GM23248 (cell line): ENCODE results near the gene FSD1L. TPM values are rescaled to one million over a fixed set of nuclear protein-coding genes. Genes with fewer than 3 reads are reported as not detected.

Source experiments
- DNase-seq: peaks from one replicate; pipeline ENCODE4 v3.0.0-alpha.2; 2015
- H2AFZ ChIP-seq: fragments of 200-600 bp; sonication (generic); 2 replicates; pipeline ENCODE4 v1.6.1; 2016; ENCODE audit warnings: antibody characterized with exemption
- H3F3A ChIP-seq: fragments of 200-600 bp; sonication (generic); 2 replicates; pipeline ENCODE4 v1.6.1; 2016; ENCODE audit warnings: mild to moderate bottlenecking, antibody characterized with exemption, mixed run types; ENCODE audit not compliant: insufficient read depth
- H3K27ac ChIP-seq: fragments of 200-600 bp; sonication (generic); 2 replicates; pipeline ENCODE4 v1.5.1; 2016; ENCODE audit warnings: mild to moderate bottlenecking
- H3K27me3 ChIP-seq: fragments of 200-600 bp; sonication (generic); replicated peaks from 2 replicates; pipeline ENCODE4 v1.6.1; 2016; ENCODE audit warnings: mild to moderate bottlenecking; ENCODE audit not compliant: insufficient read depth
- H3K36me3 ChIP-seq: fragments of 200-600 bp; sonication (generic); 2 replicates; pipeline ENCODE4 v1.6.1; 2016; ENCODE audit warnings: low read depth, mild to moderate bottlenecking
- H3K4me1 ChIP-seq: fragments of 200-600 bp; sonication (generic); 2 replicates; pipeline ENCODE4 v1.6.1; 2016; ENCODE audit warnings: mild to moderate bottlenecking; ENCODE audit not compliant: insufficient read depth
- H3K4me2 ChIP-seq: fragments of 200-600 bp; sonication (generic); one replicate; pipeline ENCODE4 v1.6.1; 2016; ENCODE audit warnings: mild to moderate bottlenecking; ENCODE audit not compliant: unreplicated experiment
- H3K4me3 ChIP-seq: fragments of 200-600 bp; sonication (generic); 2 replicates; pipeline ENCODE4 v1.5.1; 2016; ENCODE audit warnings: mild to moderate bottlenecking
- H3K79me2 ChIP-seq: fragments of 200-600 bp; sonication (generic); 2 replicates; pipeline ENCODE4 v1.6.1; 2016; ENCODE audit warnings: mild to moderate bottlenecking; ENCODE audit not compliant: insufficient read depth
- H3K9ac ChIP-seq: fragments of 200-600 bp; sonication (generic); 2 replicates; pipeline ENCODE4 v1.6.1; 2016; ENCODE audit warnings: mild to moderate bottlenecking
- H3K9me2 ChIP-seq: fragments of 200-600 bp; sonication (generic); 2 replicates; pipeline ENCODE4 v1.6.1; 2016; ENCODE audit warnings: mixed run types, mild to moderate bottlenecking, moderate library complexity; ENCODE audit not compliant: insufficient read depth
- H3K9me3 ChIP-seq: fragments of 200-600 bp; sonication (generic); one replicate; pipeline ENCODE4 v1.6.1; 2017; ENCODE audit warnings: low read depth
- H4K20me1 ChIP-seq: fragments of 200-600 bp; sonication (generic); 2 replicates; pipeline ENCODE4 v1.6.0; 2016; ENCODE audit not compliant: insufficient read depth
- EZH2 ChIP-seq: fragments of 200-600 bp; sonication (generic); IDR thresholded peaks from 2 replicates; pipeline ENCODE4 v1.6.1; 2018; ENCODE audit warnings: antibody characterized with exemption, mild to moderate bottlenecking; ENCODE audit not compliant: insufficient read depth, poor library complexity, severe bottlenecking
- EZH2phosphoT487 ChIP-seq: fragments of 200-600 bp; sonication (generic); IDR thresholded peaks from 2 replicates; pipeline ENCODE4 v1.6.1; 2018; ENCODE audit warnings: antibody characterized with exemption, moderate library complexity, mild to moderate bottlenecking, low read depth; ENCODE audit not compliant: insufficient read depth
- WGBS, 2 experiments: methylation state at CpG; one replicate each; pipeline ENCODE4 v1.1.6; 2015 to 2017; ENCODE audit warnings: low lambda C conversion rate in 2 of 2, low coverage in 1 of 2; ENCODE audit errors: missing lambda C conversion rate in 2 of 2; 5-methylcytosine and 5-hydroxymethylcytosine counted together
- in situ Hi-C: fragments of 300-500 bp; cut with MboI; formaldehyde crosslinking; loops from 2 replicates; pipeline ENCODE4 v1.15.0; 2020
- polyA plus RNA-seq: library from polyadenylated mRNA; unstranded; fragments of >200 nt; fragmentation: Nextera tagmentation; extraction: Ambion mirVana; gene quantifications from 2 replicates; pipeline ENCODE4 v1.2.1, GENCODE V29; 2016
- total RNA-seq: library from RNA; depleted of rRNA; stranded (reverse); fragments of >200 nt; shearing (Covaris generic); gene quantifications from 2 replicates; pipeline ENCODE4 v1.2.3, GENCODE V29; 2014

FSD1L gene
- total and polyA plus RNA-seq, 2 experiments from 2014 or later, result 2.7 TPM

DNA sequence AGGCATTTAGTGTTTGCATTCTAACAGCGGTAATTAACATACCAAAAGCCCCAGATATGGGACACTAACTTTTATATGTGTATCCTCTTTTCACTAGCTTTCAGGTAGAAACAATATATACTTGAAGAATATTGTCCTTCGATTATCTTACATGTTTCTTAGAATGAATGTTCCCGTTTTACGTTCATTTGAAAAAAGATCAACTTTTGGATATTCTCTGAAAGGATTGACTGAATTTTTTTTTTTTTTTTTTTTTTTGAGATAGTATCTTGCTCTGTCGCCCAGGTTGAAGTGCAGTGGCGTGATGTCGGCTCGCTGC, 32.2 kb upstream of the FSD1L start:
- Histone ChIP-seq H3K4me1 (peaks cover 7% of the 10 kb centered on the region; the same call in 1 of the 2 replicates), H3K36me3 (no peaks in the 10 kb centered on the region), H3K27ac (no peak overlapping the region), H3K4me2 (no peak overlapping the region), H3K27me3 (no peaks in the 10 kb centered on the region), H4K20me1 (no peaks in the 10 kb centered on the region), H3K9me2 (no peaks in the 10 kb centered on the region), H2AFZ (no peak overlapping the region), H3K4me3 (no peak overlapping the region), H3K9ac (no peak overlapping the region), H3F3A (no peaks in the 10 kb centered on the region), H3K79me2 (no peaks in the 10 kb centered on the region), H3K9me3 (no peaks in the 10 kb centered on the region)
- TF ChIP-seq EZH2phosphoT487 (no peak), EZH2 (no peak)
- DNase-seq, result no peak
- 82% methylated on average over 8 of the region's 8 CpGs for WGBS, 2 experiments
- in situ Hi-C loops, result loop anchor here (5.0 to 10.0 kb wide), 2 partner anchors 253 to 551 kb away; no protein-coding TSS in a partner anchor

DNA sequence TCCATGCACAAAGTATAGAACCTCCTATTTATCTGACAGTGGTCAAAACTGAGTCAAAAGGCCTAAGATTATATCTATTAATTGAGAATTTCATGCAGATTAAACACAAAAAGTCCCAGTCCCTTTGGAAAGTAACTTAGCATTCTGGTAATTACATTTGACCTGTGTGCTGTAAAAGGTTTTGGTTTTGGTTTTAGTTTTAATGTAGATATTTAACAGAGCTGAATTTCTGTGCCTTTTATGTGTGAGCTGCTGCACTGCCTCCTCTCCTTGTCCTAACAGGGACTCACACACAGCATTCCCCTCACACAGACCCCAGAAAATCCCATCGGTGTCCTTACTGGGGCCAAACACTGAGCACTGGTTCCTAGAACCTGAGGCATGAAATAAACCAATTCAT, 31.0 kb upstream of the FSD1L start:
- Histone ChIP-seq H3K27me3 (no peaks in the 10 kb centered on the region), H3K4me1 (peaks cover 7% of the 10 kb centered on the region; the same call in 1 of the 2 replicates), H3K27ac (no peak overlapping the region), H3K79me2 (no peaks in the 10 kb centered on the region), H3K4me2 (no peak overlapping the region), H3K9me3 (no peaks in the 10 kb centered on the region), H3K9ac (no peak overlapping the region), H3K4me3 (no peak overlapping the region), H2AFZ (no peak overlapping the region), H3K9me2 (no peaks in the 10 kb centered on the region), H4K20me1 (no peaks in the 10 kb centered on the region), H3F3A (no peaks in the 10 kb centered on the region), H3K36me3 (no peaks in the 10 kb centered on the region)
- WGBS, 2 experiments, result 100% methylated on average over 1 of the region's 1 CpG
- in situ Hi-C loops, result loop anchor here (5.0 to 10.0 kb wide), 2 partner anchors 255 to 552 kb away; no protein-coding TSS in a partner anchor
- TF ChIP-seq EZH2phosphoT487 (no peak), EZH2 (no peak)
- DNase-seq, result no peak

DNA sequence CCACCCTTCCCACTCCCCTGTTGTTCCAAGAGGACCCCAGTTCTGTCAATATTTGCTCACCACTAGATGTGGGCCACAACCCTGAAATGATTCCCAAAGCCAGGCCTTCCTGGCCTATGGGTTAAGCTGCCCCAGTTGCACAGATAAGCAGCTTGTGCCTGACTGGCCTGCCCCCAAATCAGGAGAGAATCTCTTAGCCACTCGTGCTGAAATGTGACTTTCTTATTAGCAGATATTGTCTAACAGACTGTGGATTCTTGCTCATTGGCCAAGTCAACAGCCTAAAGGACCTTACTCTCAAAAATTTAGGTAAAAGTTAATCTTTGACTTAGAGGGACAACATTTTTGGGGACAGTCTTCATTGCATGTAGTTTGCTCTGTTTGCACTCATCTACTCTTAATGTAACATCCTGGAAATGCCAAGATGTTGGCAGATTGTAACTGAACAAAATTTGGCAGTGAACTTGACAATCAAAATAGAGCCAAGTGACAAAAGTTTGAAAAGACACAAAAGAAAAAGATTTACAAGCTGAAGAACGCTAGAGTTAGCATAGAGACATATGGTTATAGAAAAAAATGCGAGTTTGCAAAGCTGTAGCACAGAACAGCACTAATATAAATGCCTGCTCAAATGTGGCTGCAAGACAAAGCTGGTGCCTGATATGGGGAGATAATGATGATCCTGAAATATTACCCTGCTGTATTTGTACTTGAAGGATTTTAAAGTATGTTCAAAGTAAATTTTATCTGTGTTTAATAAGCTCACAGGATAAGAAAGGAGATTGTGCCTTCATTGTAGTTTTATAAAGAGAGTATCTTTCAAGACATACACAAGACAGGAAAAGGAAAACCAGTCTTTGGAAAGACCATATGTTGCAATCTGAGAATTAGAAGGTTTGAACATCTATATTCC, 29.0 kb upstream of the FSD1L start:
- Histone ChIP-seq H3K79me2 (no peaks in the 10 kb centered on the region), H3K27me3 (no peaks in the 10 kb centered on the region), H2AFZ (no peak overlapping the region), H3K9me3 (no peaks in the 10 kb centered on the region), H3K27ac (no peak overlapping the region), H3K4me1 (peaks cover 7% of the 10 kb centered on the region; the same call in 1 of the 2 replicates), H3K36me3 (no peaks in the 10 kb centered on the region), H3K9ac (no peak overlapping the region), H3K4me2 (no peak overlapping the region), H4K20me1 (no peaks in the 10 kb centered on the region), H3K4me3 (no peak overlapping the region), H3K9me2 (no peaks in the 10 kb centered on the region), H3F3A (no peaks in the 10 kb centered on the region)
- TF ChIP-seq EZH2phosphoT487 (no peak), EZH2 (no peak)
- WGBS, 2 experiments, result 38 to 48% methylated on average over 3 of the region's 3 CpGs
- in situ Hi-C loops, result loop anchor here (5.0 to 10.0 kb wide), 2 partner anchors 257 to 554 kb away; no protein-coding TSS in a partner anchor
- DNase-seq, result no peak

DNA sequence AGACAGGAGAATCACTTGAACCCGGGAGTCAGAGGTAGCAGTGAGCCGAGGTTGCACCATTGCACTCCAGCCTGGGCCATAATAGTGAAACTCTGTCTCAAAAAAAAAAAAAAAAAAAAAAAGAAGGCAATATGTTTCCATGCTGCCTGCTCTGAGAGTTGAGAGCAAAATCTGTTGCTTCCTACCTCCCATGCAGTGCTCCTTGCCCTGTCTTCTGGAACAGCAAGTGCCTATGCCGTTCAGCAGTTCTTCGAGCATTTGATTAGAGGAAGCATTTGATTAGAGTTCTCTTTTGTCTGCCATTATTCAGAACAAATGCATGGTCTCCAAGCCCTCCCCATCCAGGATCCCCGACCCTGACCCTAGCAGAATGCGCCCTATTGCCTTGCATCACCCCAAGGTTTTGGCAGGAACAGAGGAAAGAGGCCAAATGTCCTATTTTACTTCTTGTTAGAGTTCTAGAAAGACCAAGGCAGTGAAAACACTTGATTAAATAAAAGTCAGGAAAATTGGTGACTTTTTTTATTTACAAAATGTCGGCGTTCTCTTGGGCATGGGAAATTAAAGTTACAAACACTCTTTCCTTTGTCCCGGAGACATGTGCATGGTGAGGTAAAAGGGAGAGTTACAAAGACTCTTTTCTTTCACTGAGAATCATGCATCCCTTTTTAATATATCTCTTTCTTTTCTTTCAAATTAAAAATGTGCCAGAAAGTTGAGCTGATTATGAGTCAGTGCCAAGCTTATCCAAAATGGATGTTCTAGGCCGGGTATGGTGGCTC, 27.8 kb upstream of the FSD1L start:
- Histone ChIP-seq H3K9ac (no peak overlapping the region), H3K4me1 (peaks cover 5% of the 10 kb centered on the region; the same call in 1 of the 2 replicates), H3K9me2 (no peaks in the 10 kb centered on the region), H2AFZ (no peak overlapping the region), H3K36me3 (no peaks in the 10 kb centered on the region), H3K4me2 (no peak overlapping the region), H3F3A (no peaks in the 10 kb centered on the region), H3K79me2 (no peaks in the 10 kb centered on the region), H4K20me1 (no peaks in the 10 kb centered on the region), H3K27me3 (no peaks in the 10 kb centered on the region), H3K4me3 (no peak overlapping the region), H3K27ac (no peak overlapping the region), H3K9me3 (no peaks in the 10 kb centered on the region)
- 88 to 92% methylated on average over 10 of the region's 10 CpGs for WGBS, 2 experiments
- no peak for DNase-seq
- TF ChIP-seq EZH2 (no peak), EZH2phosphoT487 (no peak)
- in situ Hi-C loops, result loop anchor here (5.0 to 10.0 kb wide), 2 partner anchors 258 to 555 kb away; no protein-coding TSS in a partner anchor
